Stimulated activated effector memory CD8-positive, alpha-beta T cell treated with anti-CD3 and anti-CD28 coated beads, Interleukin-12 subunit alpha, Interleukin-12 subunit beta, amount 100 ng/mL, for 72 hours (primary cell): ENCODE results near the gene MYLK.

ENCODE experiments used
- ATAC-seq: fragments of 150-1000 bp; cut with Tn5 transposase; 2 replicates; pipeline ENCODE4 v1.10.0; 2021
- DNase-seq, 2 donors: peaks; one replicate each; pipeline ENCODE4 v3.0.0; 2021 to 2022; ENCODE audit warnings: low spot score in 2 of 2
- H3K27ac Mint-ChIP-seq: one replicate; pipeline ENCODE4 v1.8.0; 2022; ENCODE audit warnings: mild to moderate bottlenecking, mixed read lengths
- H3K36me3 Mint-ChIP-seq: one replicate; pipeline ENCODE4 v1.8.0; 2022; ENCODE audit warnings: mild to moderate bottlenecking, mixed read lengths
- H3K4me1 Mint-ChIP-seq: one replicate; pipeline ENCODE4 v1.8.0; 2022; ENCODE audit warnings: mixed read lengths
- H3K4me3 Mint-ChIP-seq: one replicate; pipeline ENCODE4 v1.8.0; 2022; ENCODE audit warnings: mild to moderate bottlenecking, mixed read lengths
- H3K9me3 Mint-ChIP-seq: one replicate; pipeline ENCODE4 v1.8.0; 2022; ENCODE audit warnings: mixed read lengths

MYLK gene

GRCh38 chr3:123782488-123782887 is 101.6 kb downstream of the MYLK start:
- Mint-ChIP-seq H3K4me3 (no peak overlapping the region), H3K4me1 (no peaks in the 10 kb centered on the region), H3K36me3 (no peaks in the 10 kb centered on the region), H3K9me3 (no peaks in the 10 kb centered on the region), H3K27ac (no peak overlapping the region)
- ATAC-seq (no peak), DNase-seq (no peak)

DNA sequence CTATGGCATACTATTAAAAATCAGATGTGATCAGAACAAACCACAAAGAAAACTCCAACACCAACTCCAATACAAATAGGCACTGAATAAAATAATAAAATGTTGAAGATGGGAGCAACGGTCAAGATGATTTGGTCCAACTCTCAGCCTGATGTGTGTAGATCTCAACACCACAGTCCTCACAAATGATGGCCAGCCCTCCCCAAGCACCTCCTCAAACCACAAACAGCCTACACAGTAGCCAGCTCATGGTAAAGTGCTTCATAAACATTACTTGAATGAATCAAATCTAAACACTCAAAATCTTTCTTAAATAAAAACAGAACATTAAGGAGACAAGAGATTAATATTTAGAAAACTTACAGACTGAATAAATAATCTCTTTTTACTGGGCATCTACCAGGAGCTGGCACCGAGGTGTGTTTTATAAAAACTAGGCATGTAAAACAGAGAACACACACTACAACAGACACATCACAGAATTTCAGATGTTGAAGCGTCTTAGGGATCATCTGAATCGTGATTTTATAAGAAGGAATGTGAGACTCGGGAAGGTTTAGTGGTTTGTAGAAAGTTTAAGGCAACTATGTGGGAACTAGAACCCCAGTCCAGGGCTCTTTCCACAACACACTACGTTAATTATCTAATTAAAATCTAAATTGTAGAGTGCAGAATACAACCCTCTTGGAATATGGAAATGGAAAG is 102.4 kb downstream of the MYLK start:
- Mint-ChIP-seq H3K9me3 (no peaks in the 10 kb centered on the region), H3K4me1 (no peaks in the 10 kb centered on the region), H3K36me3 (no peaks in the 10 kb centered on the region), H3K4me3 (no peak overlapping the region), H3K27ac (no peak overlapping the region)
- DNase-seq (no peak), ATAC-seq (no peak)

- no peak for DNase-seq
- Mint-ChIP-seq H3K4me1 (no peaks in the 10 kb centered on the region), H3K9me3 (no peaks in the 10 kb centered on the region), H3K36me3 (no peaks in the 10 kb centered on the region), H3K27ac (no peak overlapping the region), H3K4me3 (no peak overlapping the region)
- peak; percentile 20 for ATAC-seq
Measured at GRCh38 chr3:123781138-123781537, 103.0 kb downstream of the MYLK start.

- Mint-ChIP-seq H3K4me3 (no peak overlapping the region), H3K36me3 (no peaks in the 10 kb centered on the region), H3K27ac (no peak overlapping the region), H3K9me3 (no peaks in the 10 kb centered on the region), H3K4me1 (no peaks in the 10 kb centered on the region)
- DNase-seq (no peak), ATAC-seq (no peak)
Measured at GRCh38 chr3:123780656-123781055, 103.5 kb downstream of the MYLK start.

GRCh38 chr3:123779655-123780231 is 104.4 kb downstream of the MYLK start:
- no peaks in the 10 kb centered on the region for H3K4me1 Mint-ChIP-seq

DNA sequence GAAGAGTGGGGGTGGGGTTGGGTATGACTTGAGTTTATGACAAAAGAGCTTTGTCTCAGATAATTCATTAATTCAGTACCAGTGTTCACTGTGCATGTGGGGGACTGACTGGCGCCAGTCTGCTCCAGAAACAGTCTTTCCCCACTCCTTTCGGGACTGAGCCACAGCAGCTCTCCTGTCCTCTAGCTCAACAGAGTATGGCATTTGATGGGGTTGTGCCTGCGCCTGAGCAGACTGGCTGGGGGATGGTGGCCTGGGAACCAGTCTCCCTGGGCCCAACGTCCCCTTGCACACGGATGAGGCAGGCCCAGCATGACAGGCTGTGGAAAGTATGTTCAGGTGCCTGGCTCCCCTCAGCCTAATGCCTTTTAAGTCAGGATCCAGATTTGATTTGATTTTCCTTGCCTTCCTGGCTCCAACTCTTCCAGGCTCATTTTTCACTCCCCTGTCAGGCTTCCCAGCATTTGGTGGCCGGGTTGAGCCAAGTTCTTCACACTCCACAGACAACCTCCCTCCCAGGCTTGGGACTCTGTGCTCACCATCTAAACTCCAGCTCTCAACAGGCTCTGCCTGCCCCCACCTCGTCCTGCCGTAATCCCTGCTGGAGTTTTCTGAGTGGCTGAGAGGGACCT is 105.0 kb downstream of the MYLK start:
- Mint-ChIP-seq H3K9me3 (no peaks in the 10 kb centered on the region), H3K4me3 (no peak overlapping the region), H3K36me3 (no peaks in the 10 kb centered on the region), H3K27ac (no peak overlapping the region), H3K4me1 (no peaks in the 10 kb centered on the region)
- ATAC-seq (no peak), DNase-seq (no peak)

More at GRCh38 chr3:123779655-123780231, 104.4 kb downstream of the MYLK start:
- no peaks in the 10 kb centered on the region for H3K9me3 Mint-ChIP-seq
- no peak overlapping the region for H3K27ac Mint-ChIP-seq
- no peak for DNase-seq
- H3K4me3 Mint-ChIP-seq = no peak overlapping the region
- ATAC-seq = no peak
- H3K36me3 Mint-ChIP-seq = no peaks in the 10 kb centered on the region

DNA sequence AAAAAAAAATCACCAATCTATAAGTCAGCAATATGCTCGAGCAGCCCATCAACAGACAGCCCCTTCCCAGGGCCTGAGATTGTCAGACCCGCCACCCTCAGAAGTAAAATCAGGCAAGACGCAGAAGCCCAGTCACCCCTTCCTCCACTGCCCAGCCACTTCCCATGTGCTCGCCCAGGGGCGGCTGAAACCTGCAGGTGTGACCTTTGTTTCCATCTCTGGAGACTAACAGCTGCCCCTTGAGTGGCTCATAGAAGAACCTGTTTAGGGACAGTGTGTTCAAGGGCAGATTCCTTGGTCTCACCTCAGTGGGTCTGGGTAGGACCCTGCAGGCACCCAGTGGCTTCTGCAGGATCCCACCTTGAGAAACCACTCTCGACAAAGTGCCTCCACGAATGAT is 105.6 kb downstream of the MYLK start:
- Mint-ChIP-seq H3K4me3 (no peak overlapping the region), H3K4me1 (no peaks in the 10 kb centered on the region)
- no peak for ATAC-seq

GRCh38 chr3:123776071-123776782 is 107.9 kb downstream of the MYLK start:
- Mint-ChIP-seq H3K36me3 (no peaks in the 10 kb centered on the region), H3K4me3 (no peak overlapping the region), H3K4me1 (no peaks in the 10 kb centered on the region), H3K9me3 (no peaks in the 10 kb centered on the region), H3K27ac (no peak overlapping the region)
- no peak for DNase-seq
- no peak for ATAC-seq

More for the DNA sequence above, 105.6 kb downstream of the MYLK start:
- Mint-ChIP-seq H3K36me3 (no peaks in the 10 kb centered on the region), H3K9me3 (no peaks in the 10 kb centered on the region), H3K27ac (no peak overlapping the region)
- no peak for DNase-seq

GRCh38 chr3:123774474-123774873 is 109.7 kb downstream of the MYLK start:
- Mint-ChIP-seq H3K27ac (no peak overlapping the region), H3K4me1 (no peaks in the 10 kb centered on the region), H3K9me3 (no peaks in the 10 kb centered on the region), H3K4me3 (no peak overlapping the region), H3K36me3 (no peaks in the 10 kb centered on the region)
- ATAC-seq (no peak), DNase-seq (no peak)

GRCh38 chr3:123773681-123774431 is 110.3 kb downstream of the MYLK start:
- H3K36me3 Mint-ChIP-seq = no peaks in the 10 kb centered on the region
- H3K27ac Mint-ChIP-seq = no peak overlapping the region
- H3K4me1 Mint-ChIP-seq = no peaks in the 10 kb centered on the region
- H3K4me3 Mint-ChIP-seq = no peak overlapping the region
- DNase-seq (no peak), ATAC-seq (no peak)
- H3K9me3 Mint-ChIP-seq = no peaks in the 10 kb centered on the region

DNA sequence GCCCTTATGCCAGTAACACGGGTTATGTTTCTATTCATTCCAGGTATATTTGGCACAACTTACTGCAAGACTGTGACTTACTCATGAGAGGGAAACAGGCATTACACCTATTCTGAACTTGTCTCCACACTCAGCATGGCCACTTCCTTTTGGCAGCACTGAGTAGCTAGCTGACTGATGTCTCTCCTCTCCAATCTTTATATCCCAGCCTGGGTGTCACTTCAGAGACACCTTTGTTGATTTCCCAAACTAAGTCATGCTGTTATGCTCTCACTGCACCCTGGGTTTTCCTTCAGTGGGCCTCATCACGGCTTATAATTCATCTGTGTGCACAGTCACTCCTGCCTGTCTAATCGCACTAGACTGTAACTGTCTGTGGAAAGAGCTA is 114.8 kb downstream of the MYLK start:
- Mint-ChIP-seq H3K36me3 (no peaks in the 10 kb centered on the region), H3K4me1 (no peaks in the 10 kb centered on the region), H3K9me3 (no peaks in the 10 kb centered on the region)

DNA sequence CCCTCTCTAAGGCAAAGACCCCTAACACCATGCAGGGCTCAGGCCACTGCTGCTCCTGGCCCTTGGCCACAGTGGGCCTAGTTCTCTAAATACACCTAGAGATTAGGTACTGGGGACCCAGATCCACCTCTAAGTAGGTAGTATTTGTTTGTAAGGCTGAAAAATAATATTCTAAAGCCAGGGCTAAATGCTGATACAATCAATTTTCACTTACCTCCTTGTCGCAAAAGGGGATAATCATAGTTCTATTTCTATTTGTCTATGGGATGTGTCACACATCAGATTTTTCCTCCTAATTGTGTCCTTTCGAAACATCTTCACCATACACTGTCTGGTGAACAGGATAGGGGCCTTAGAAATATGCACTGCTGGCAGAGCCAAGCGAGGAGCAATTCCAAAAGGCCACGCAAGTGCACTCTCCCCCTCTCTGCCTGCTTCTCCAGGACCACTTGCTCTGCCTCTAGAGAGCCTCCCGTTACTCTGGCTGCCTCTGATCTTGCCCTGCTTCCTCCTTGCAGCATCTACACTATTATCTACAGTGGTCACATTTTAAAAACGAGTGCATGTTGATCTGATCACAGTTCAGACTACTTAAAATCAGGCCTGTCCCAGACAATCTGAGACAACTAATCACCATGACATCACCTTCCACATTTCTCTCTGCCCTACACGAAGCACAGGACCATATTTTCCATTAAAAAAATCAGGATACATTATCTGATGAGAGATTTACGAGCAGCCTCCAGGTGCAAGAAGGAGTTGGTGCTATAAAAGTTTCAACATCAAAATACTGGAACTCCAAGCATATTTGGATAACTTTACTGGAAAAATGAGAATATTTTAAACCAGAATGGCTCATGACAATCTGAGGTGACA is 115.4 kb downstream of the MYLK start:
- DNase-seq = no peak
- no peak overlapping the region for H3K4me3 Mint-ChIP-seq
- H3K36me3 Mint-ChIP-seq = no peaks in the 10 kb centered on the region
- H3K27ac Mint-ChIP-seq = no peak overlapping the region
- no peak for ATAC-seq
- H3K9me3 Mint-ChIP-seq = no peaks in the 10 kb centered on the region
- H3K4me1 Mint-ChIP-seq = no peaks in the 10 kb centered on the region

More for the DNA sequence above, 114.8 kb downstream of the MYLK start:
- H3K4me3 Mint-ChIP-seq = no peak overlapping the region
- DNase-seq (no peak), ATAC-seq (no peak)
- no peak overlapping the region for H3K27ac Mint-ChIP-seq

DNA sequence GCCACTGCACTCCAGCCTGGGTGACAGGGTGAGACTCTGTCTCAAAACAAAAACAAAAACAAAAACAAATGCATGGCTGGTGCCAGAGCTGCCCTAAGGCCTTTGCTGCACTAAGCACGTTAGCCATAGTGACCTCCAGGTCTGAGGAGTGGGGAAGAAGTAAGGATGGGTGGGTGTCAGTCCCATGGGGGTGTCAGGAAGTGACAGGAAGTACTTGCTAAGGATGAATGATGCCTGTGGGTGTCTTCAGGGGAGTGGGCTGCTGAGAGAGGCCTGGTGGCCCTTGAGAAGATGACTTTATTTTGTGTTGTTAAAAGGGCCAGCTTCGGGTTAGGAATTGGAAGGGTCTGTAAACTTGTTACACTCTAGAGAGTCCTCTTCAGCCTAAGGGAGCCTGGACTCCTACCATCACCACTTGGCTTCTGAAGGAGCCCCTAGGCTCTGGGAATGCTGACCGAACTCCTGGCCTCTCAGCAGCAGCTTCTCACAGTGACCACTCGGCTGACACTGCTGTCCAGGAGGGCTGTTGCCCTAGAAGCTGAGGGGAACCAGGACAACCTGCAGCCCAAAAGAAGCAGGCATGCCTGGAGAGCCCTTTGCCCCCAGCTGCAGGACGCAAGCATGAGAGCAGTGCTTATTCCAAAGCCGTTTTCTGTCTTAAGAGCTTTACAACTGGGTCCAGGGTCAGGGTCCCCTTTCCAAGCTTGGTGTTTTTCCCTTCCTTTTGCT is 116.4 kb downstream of the MYLK start:
- Mint-ChIP-seq H3K4me1 (no peaks in the 10 kb centered on the region), H3K4me3 (no peak overlapping the region), H3K27ac (no peak overlapping the region), H3K9me3 (no peaks in the 10 kb centered on the region), H3K36me3 (no peaks in the 10 kb centered on the region)
- peak; percentile 40 for ATAC-seq
- DNase-seq = no peak

- no peaks in the 10 kb centered on the region for H3K4me1 Mint-ChIP-seq
- no peak overlapping the region for H3K4me3 Mint-ChIP-seq
- no peak for ATAC-seq
- no peaks in the 10 kb centered on the region for H3K9me3 Mint-ChIP-seq
- no peak for DNase-seq
- H3K36me3 Mint-ChIP-seq = no peaks in the 10 kb centered on the region
- H3K27ac Mint-ChIP-seq = no peak overlapping the region
Measured at GRCh38 chr3:123767009-123767372, 117.1 kb downstream of the MYLK start.
